Stimulated activated CD4-positive, alpha-beta T cell treated with anti-CD3 and anti-CD28 coated beads, Interleukin-1b, Interleukin-23, amount 100 ng/mL, for 1 hour (primary cell): ENCODE results near the gene TBCEL.

Experiments
- DNase-seq, 2 donors: peaks; one replicate each; pipeline ENCODE4 v3.0.0-alpha.2; 2020; ENCODE audit warnings: low read depth in 2 of 2

Gene TBCEL

GRCh38 chr11:121138259-121138658 lies 114.4 kb downstream of the TBCEL start:
- no peak for DNase-seq

DNA sequence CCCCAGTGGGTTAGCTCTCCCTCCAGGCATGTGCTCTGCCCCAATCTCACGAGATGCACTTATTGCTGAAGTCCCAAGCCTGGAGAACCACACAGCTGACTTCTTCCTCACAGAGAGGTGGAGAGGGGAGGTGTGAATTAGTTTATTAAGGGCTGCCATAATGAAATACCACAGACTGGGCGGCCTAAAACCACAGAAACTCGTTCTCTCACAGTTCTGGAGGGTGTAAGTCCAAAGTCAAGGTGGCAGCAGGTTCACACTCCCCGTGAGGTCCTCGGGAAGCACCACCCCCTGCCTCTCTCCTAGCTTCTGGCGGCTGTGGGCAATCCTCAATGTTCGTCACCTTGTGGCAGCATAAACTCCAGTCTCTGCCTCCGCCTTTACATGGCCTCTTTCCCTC lies 116.5 kb downstream of the TBCEL start:
- DNase-seq = no peak
